DMS153 (cell line): ENCODE data around the gene ACTL8.

Source experiments
- DNase-seq: peaks from one replicate; lab custom pipeline; 2025; lab: John Stamatoyannopoulos, UW

ACTL8 gene, protein sequence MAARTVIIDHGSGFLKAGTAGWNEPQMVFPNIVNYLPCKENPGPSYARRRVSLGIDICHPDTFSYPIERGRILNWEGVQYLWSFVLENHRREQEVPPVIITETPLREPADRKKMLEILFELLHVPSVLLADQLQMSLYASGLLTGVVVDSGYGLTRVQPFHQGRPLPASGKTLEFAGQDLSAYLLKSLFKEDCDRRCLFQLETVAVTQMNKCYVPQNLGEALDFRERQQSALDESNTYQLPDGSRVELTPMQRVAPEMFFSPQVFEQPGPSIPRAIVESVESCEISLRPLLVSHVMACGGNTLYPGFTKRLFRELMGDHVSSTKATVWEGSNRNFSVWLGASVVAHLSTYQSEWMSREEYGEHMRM

DNA sequence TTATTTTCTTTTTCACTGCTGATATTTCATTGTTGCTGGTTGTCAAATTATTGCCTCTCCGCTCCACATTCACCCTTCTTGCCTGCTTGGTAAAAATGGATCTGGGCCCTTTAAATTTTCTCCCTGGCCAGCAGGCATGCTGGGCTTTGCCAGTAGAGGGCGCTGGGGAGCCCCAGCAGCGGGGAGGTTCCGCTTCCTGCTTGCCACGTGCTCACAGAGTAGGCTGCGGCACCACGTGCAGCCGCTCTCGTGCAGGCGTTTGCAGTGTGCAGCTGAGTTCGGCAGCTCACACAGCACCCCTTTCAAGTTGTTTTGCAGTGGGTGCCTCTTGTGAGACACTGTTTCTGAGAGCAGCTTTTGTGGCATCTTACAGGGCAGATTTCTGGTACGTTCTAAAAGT lies at the start of gene ACTL8:
Gene ACTL8, plus strand, starts transcription at position 214 of the 400 bp plus-strand sequence. CDS start 67,676 bp downstream, outside the sequence.
- DNase-seq = no peak

DNA sequence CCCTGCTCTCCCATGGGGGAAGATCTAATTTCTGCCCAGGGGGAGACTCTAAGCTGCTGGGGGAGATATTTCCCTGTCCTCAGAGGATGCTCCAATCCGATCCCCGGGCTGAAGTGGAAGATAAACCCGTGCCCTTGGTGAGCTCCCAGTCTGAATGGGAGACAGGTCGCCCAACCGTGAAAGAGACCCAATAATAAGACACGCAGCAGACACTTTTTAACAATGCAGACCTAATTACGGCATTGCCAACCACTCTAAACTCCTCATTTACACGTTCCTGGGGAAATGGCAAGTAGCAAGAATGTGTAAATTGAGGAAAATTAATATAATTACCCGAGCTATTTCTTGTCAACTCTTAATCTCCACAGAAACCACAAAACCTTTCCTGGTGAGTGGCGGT lies 48.7 kb upstream of the ACTL8 start:
- no peak for DNase-seq

DNA sequence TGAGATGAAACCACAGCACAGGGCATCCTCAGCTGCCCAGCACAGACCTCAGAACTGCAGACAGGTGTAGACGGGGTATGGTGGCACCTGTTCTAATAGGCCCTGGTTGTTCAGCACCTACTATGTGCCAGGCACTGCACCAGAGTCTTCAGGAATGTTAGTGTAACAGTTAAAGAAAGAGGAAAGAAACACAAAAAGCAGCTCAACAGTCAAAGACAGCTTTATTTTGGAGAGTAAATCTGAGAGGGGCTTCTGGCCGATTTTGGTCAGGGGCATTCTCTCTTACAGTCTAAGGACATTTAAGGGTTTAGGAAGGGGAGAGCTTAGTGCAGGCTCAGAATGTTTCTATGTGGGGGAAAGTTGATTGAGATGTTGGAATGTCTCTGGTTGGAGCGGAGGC lies 45.2 kb upstream of the ACTL8 start:
- DNase-seq = no peak

DNA sequence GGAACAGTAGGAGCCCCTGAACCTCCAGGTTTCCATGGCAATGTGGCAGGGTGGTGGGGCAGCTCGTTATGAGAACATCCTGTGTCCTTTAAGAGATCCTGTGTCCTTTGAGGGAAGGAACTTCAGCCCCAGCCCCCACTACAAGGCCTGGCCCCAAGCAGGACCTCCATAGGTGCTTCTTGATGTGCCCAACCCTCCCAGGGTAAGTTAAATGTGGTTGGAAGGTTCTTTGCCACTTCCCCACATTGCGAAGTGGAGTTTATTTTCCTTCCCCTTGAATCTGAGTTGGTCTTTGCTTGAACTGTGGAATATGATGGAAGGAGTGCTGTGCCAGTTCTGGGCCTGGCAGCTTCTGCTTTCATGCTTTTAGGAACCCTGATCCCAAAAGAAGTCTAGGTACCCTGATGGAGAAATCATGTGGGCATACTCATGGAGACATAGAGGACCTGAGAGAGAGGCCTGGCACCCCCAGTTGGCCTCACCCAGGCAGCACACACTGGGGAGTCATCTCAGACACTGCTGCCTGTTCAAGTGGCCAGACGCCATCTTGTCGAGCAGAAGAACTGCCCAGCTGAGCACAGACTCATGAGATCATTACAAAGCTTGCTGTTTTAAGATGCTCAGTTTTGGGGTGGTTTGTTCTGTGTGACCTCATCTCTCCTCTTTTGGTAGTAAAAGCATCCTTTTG lies 44.1 kb upstream of the ACTL8 start:
- DNase-seq = no peak

DNA sequence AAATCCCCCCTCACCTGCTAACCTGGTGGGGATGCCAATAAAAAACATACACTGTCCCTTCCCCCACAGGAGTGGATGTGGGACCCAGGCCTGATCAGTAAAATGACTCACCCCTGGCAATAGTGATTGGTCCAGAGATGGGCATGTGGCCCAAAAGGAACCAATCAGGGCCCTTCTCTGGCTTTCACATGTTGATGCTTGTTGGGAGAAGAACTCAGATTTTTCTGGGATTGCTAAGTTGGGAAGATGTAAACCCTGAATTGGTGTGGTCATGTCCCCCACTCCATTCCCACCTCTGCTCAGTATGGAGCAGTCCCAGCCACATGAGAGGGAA lies 43.6 kb upstream of the ACTL8 start:
- no peak for DNase-seq

DNA sequence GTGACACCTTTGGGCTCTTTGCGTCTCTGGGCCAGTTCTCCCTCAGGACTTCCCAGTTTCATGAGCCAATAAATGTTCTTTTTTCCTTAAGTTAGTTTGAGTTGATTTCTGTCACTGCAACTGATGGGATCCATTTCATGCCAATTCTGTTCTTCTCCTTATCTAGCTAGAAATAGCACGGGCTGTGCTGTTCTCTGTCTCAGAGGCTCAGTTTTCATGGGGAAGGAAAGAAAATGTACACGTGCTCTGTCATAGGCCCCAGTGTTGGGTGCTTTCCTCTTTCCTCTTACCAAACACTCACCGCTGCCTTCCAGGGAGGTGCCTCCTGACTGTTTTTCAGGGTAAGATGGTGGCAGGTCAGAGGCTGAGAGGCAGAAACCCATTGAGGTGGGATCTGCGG lies 43.2 kb upstream of the ACTL8 start:
- DNase-seq = no peak

DNA sequence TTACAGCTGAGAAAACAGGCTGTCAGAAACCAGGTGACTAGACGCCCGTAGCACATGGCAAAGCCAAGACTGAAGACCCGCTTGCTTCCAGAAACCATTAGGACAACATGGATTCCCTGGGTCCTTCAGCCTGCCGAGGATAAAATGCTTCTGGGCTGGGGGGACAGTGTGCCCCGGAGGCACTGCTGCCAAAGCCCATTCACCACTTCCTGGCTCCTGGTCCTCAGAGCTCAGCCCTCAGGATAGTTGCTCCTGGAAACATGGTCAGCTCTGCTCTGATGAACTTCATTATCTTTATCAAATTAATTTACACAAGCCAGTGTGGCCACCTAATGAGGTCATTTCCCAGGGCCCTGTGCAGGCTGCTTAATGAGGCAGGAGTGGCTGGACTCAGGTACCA lies 41.1 kb upstream of the ACTL8 start:
- DNase-seq = no peak

DNA sequence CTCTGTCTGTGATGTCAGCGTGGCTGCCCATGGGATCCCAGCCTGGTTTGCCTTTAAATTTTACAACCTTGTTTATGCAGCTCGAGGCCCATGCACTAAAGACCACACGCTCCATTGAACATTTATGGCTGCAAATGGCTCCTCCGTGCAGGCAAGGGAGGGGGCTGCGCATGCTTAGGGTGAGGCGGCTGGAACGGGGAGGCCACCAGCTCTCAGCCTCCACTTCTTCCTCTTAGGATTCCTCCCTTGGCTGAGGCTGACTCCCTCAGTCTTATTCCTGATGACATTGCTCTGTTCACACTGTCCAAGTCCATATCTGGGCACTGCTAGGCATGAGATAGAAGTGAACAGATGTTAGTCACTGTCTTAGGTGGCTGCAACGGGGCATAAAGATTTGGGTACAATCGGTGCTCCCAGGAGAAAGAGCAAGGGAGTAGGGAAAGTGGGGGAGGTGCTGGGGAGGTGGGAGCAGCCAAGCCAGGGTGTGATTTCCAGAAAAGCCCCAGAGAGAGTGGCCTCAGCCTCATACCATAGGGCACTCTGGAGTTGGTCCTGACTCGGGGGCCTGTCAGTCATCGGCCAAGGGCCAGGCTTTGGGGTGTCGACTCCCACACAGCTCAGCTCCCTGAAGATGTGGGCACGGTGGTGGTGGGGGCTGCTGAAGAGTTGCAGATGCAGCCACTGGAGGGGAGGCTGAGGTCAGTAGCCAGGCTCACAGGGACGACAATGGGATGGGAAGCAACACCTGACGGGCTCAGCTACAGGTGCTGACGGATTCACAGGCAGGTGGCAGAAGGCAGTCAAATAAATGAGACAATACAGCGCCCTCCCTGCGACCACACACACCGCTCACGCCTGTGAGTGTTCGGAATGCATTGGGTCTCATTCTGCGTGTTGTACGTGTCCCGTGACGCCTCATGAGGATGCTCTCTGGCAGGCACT lies 37.3 kb upstream of the ACTL8 start:
- DNase-seq = peak; percentile 61

DNA sequence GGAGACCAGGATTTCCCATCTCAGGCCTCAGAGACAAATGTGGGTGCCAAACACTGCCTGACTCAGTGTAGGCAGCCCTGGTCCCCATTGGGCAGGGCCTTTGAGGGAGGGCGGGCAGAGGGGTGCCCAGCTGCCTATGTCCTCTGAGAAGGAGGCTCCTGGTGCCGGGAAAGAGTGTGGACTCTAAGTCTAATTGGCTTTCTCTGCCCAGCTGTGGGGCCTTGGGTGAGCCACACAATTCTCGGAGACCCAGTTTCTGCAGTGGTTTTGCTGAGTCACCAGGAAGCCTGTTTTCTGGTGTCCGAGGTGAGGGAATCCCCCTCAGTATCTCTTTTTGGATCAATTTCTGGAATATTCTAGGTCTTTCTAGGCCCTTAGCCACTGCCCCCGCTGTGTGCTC lies 35.3 kb upstream of the ACTL8 start:
- no peak for DNase-seq

DNA sequence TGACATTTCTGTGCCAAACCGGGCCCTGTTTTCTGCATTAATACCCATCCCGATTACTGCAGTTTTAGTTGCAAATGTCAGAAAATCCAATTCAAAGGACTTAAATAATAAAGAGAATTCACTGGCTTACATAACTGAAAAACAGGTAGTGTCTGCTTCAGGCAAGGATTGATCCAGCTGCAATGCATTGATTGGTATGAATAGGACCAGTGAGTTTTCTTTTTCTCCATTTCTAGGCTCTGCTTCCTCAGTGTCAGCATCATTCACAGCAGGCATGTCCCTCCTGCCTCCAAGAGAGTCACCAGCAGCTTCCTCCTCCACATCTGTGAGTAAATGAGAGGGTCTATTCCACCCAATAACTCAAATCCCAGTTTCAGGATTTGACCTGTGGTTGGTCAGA lies 33.7 kb upstream of the ACTL8 start:
- DNase-seq = no peak

DNA sequence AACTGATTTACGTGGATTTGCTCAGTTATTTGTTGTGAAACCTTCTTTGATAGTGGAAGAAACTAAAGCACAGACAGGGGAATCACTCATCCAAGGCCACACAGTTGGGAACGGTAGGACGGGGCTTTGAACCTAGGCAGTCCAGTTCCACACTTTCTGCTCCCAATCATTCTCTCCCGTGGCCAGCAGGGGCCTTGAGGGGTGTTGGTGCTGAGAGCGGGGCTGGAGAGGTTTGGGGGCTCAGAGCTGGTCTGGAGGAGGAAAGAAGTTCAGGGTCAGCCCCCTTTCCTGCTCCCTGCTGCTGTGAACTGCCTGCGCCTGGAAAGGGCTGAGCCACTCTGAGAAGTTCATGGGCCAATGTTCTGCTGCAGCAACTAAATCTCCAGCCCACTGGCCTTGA lies 31.4 kb upstream of the ACTL8 start:
- no peak for DNase-seq

DNA sequence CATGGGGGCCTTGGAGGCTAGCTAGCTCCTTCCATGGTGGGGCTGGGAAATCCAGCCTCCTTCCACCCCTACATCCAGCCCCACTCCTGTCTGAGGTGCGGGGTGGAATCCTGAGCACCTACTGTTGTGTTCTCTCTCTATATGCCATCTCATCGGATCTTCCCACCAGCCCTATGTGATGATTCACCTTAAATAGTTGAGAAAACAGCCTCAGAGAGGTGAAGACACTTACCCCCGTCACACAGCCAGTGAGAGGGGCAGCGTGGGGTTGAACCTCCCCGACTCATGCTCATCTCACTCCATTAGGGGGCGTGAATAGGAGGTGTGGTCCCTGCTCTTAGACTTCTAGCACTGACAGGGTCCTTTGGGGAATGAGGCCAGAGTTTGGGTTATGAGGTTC lies 31.0 kb upstream of the ACTL8 start:
- DNase-seq = no peak

DNA sequence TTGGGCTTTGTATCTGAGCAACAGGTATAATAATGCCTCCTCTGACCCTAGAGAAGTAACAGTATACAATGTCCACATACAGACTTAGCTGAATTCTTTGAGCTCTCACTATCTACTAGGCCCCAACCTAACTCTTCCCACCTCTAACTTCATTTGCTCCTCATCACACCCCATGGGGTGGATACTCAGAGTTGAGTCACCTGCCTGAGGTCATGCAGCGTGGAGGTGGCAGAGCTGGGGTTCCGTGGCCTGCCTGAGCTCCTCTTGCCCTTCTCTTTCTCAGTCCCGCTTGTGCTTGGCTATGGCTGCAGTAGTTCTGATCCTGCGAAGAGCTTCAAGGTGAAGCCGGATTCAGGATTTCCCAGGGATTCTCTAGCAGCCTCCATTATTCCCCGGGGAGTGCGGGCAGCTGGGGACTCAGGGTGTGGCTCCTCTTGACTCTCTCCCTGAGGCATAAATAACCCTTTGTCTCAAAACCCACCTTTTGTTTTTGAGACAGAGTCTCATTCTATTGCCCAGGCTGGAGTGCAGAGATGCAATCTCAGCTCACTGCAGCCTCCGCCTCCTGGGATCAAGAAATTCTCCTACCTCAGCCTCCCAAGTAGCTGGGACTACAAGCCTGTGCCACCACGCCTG lies 29.9 kb upstream of the ACTL8 start:
- peak; percentile 65 for DNase-seq

DNA sequence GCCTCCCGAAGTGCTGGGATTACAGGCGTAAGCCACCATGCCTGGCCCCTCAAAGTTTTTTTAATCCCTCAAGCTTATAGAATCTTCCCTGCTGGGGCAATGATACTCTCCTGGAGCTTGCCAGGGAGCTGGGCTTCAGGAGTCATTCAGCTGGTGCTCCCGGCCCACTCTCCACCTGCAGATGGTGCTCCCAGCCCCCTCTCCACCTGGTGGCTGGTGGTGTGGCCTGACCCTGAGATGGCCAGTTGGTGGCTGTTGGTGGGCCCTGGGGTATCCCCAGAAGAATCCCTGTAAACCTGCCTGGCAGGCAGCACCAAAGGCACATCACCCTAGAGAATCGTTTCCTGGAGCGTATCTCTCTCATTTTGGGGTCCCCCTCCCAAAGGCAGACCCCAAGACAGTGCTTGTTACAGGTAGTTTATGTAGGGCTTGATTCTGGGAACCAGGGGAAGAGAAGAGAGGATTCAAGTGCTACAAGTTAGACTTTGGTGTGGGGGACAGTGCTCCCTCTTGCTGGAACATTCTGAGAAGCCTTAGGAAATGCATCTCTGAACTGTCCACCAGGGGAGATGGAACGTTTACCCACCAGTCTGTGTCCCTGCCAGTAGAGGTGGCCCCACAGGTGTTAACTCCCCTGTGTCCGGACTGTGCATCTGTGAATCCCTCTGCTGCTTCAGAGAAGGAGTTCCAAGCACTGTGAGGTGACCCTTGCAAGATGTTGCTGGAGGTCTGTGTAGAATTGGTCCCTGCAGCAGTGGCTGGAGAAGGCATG lies 29.1 kb upstream of the ACTL8 start:
- no peak for DNase-seq

DNA sequence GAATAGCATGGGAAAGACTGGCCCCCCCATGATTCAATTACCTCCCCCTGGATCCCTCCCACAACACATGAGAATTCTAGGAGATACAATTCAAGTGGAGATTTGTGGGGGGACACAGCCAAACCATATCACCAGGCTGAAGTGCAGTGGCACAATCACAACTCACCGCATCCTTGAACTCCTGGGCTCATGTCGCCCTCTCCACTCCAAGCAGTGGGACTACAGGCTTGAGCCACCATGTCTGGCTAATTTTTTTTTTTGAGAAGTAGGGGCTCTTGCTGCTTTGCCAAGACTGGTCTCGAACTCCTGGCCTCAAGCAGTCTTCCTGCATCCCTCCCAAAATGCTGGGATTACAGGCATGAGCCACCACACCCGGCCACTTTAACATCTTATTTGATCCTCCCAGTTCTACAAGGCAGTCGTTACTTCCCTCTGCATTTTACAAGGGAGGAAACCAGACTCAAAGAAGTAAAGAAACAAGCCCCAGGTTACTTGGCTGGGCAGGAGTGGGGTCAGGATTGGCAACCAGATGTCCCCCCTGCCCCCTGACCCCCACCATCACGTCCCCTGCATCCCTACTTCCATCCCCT lies 26.9 kb upstream of the ACTL8 start:
- no peak for DNase-seq

DNA sequence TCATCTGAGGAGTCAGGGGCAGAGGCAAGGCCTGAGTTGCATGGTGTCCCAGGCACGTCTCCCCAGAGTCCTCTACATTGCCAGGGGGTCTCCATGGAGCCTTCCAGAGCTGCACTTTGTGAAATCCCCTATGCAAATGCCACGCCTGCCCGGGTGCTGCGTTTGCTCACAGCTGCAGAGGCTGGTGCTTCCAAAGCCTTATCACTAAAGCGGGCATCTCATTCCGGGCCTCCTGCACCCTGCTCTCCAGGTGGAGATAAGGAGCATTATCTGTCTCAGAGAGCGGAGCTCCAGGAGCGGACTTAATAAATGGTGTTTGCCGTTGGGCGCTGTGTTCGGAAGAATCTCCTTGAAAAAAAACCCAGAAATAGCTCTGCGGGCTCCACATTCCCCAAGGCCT lies 25.9 kb upstream of the ACTL8 start:
- no peak for DNase-seq

DNA sequence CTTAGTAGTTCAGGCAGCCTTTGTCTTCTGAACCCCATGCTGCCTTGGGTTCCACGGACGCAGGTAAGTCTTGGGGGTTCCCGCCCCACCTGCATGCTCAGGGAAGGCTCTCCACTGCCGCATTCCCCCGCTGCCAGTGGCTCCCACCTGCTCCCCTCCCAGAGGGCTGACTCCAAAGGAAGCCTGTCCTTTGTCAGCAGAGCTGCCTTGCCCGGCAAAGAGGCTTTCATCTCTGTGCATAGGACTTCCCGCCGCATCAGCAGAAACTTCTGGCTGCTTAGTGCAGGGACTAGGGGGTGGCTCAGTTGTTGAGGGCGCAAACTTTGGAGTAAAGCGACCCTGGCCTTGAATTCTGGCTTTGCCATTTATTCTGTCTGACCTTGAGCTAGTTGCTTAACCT lies 25.2 kb upstream of the ACTL8 start:
- DNase-seq = no peak

DNA sequence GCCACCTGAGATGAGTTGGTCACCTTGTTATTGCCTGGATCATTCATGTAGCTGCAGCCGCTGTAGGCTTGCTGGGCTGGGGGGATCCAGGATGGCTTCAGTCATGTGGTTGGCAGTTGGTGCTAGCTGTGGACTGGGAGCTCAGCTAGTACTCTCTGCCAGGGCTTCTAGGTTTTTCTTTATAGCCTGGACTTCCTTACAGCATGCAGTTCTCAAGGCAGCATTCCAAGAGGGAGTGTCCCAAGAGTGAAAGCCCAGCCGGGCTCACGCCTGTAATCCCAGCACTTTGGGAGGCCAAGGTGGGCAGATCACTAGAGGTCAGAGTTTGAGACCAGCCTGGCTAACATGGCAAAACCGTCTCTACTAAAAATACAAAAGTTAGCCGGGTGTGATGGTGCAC lies 23.7 kb upstream of the ACTL8 start:
- DNase-seq = no peak

DNA sequence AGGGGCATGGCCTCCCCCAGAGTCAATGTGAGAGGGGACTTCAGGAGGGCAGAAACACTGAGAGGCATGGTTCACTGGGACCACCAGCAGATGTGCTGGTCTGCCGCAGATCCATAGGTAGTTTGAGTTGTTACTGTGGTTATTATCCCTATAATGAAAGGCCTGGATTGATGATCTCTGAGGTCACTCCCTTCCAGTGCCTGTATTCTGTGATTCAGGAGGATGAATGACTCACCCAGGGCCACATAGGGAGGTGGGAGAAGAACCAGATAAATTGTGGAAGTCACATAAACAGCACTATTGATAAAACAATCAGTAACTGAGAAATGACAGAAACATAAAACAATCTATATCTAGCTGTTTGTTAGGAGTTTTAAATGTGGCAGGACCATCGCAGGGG lies 22.7 kb upstream of the ACTL8 start:
- DNase-seq = no peak

DNA sequence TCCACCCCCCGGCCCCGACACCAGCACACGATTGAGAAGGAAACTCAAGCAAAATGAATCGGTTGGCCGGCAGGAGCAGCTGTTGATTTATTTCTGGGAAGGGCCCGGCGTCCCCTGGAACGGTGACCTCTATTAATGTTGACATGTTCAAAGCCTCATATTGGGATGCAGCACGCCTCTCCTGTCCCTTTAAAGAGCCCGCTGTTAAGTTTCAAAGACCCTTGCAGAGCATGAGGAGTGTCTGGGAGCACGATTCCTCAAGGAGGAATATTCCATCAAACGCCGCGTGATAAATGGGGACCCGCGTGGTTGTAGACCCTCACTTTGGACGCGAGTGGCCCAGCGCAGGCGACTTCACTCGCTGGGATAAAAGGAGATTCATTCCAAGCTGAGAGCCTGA lies 21.5 kb upstream of the ACTL8 start:
- no peak for DNase-seq

DNA sequence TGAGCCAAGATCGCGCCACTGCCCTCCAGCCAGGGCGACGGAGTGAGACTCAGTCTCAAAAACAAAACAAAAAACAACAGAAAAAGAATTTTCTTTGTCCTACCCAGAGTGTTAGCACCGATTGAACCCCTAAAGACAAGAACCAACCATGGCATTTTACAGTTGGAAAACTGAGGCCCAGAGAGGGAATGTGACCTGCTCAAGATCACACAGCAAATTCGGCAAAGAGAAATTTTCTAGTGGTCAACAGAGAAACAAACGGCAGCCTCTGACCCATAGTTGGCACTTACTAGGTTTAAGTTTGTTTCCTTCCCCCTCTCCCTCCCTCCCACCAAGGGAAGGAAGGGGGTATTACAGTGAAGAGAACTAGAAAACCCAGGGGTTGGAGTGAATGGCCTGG lies 20.5 kb upstream of the ACTL8 start:
- no peak for DNase-seq
